GM12891 (cell line): ENCODE data around the gene ZNF445.

Experiments used
- POLR2AphosphoS5 ChIP-seq: IDR thresholded peaks from 2 replicates; pipeline ENCODE4 v1.6.1; 2011; ENCODE audit warnings: low read depth, low read length, control low read depth
- TAF1 ChIP-seq: IDR thresholded peaks from 2 replicates; pipeline ENCODE4 v1.6.1; 2011; ENCODE audit warnings: low read depth, low read length, control low read depth

DNA sequence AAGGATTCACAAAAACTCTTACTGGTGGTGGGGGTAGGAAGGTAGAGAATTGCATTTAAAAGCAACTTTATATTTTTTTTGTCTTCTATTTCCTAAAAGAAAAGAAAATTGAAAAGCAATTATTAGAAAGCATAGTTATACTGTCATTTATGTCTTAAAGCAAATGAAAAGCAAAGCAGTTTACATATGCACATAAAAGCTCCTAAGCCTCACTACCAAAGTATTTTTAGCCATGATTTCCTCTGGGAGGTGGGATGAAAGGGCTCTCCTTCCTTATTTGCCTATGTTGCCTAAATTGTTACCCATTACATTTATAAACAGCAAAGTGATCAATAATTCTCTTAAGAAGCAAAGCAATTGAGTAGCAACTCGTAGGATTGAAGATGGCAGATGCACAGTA, 7.0 kb downstream of the ZNF445 start:
- TF ChIP-seq TAF1: no peak
- TF ChIP-seq POLR2AphosphoS5: no peak
